B cell (primary cell): ENCODE data around the gene TENM4.

ENCODE experiments used
- EZH2 ChIP-seq: IDR thresholded peaks from 2 replicates; pipeline ENCODE4 v1.6.1; 2012; ENCODE audit warnings: borderline replicate concordance, low read depth, mild to moderate bottlenecking, moderate library complexity, low read length; ENCODE audit not compliant: insufficient read depth, poor library complexity, severe bottlenecking
- TF ChIP-seq, protein P1 (sequence below): fragments of 200-600 bp; IDR thresholded peaks from one replicate; pipeline ENCODE4 v1.8.0; 2022; ENCODE audit warnings: antibody characterized with exemption, mild to moderate bottlenecking

DNA sequence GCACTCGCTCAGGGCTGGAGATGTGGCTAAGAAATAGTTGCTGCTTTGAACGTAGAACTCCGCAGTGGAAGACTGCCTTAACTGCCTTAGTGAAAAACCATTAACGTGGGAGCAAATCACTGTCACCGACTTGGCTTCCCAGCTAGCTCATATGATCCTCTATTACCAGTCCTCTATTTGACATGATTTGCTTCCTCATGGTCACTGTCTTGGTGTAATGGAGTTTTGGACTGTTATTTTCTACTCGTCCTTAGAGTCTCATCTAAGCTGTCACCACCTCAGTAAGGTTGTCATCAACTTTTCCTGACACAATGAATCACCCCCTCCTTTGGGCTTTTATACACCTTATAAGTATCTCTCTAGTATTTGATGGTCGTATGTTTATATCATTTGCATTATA, 699.1 kb downstream of the TENM4 start:
- TF ChIP-seq, protein P1, sequence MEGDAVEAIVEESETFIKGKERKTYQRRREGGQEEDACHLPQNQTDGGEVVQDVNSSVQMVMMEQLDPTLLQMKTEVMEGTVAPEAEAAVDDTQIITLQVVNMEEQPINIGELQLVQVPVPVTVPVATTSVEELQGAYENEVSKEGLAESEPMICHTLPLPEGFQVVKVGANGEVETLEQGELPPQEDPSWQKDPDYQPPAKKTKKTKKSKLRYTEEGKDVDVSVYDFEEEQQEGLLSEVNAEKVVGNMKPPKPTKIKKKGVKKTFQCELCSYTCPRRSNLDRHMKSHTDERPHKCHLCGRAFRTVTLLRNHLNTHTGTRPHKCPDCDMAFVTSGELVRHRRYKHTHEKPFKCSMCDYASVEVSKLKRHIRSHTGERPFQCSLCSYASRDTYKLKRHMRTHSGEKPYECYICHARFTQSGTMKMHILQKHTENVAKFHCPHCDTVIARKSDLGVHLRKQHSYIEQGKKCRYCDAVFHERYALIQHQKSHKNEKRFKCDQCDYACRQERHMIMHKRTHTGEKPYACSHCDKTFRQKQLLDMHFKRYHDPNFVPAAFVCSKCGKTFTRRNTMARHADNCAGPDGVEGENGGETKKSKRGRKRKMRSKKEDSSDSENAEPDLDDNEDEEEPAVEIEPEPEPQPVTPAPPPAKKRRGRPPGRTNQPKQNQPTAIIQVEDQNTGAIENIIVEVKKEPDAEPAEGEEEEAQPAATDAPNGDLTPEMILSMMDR, result no peak
- no peak for TF ChIP-seq EZH2
